Measurements from ENCODE around the gene CMTM4.

The CMTM4 gene

DNA sequence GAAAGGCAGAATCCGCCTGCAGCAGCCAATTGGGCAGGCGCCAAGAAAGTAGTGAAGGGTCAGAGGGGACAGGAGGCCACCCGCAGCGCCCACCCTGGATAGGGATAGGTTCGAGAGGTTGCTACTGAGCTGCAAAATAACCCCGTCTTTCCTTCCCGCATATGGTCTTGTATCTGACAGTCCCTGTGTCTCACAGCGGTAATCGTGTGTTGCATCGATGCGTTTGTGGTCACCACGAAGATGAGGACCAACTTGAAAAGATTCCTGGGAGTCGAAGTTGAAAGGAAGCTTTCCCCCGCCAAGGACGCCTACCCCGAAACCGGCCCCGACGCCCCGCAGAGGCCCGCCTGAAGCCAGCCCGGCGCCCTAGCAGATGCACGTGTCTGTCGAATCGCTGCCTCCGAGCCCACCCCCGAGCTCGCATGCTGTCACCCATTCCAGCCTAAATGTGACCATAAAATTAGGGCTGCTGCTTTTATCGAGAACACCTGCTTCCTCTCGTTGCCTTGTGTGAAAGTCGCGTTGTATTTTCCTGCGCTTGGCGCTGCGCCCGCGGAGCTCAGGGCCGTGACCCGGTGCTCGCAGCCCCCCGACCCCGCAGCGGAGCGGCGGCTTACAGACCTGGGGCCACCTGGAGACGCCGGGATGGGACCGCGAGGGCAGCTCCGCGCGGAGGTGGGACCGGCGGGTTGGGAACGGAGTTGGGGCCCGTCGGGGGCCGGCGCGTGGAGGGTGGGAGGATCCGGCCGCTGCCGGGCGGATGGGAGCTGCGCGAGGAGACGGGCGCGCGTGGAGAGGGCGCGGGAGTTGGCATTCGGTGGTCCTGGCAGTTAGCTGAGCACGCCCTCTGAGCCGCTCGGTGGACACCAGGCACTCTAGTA lies 117.7 kb downstream of the CMTM4 start, which contains the start of gene CMTM2:
Gene CMTM2 (plus strand): TSS at position 813 of the 881 bp plus-strand sequence. CDS start 145 bp downstream, outside the sequence.
- peak within 1 kb of the TSS; percentile 81 for H3K27ac ChIP-seq
- no peak for DNase-seq (ENCODE audit: low spot score)
- ChIA-PET CTCF (interaction anchor here (0.6 kb wide), 2 partner anchors 30 to 159 kb away, joined by 3 read pairs; no protein-coding TSS in a partner anchor), POLR2A (ENCODE audit: low non-redundant PET) (no interaction called here)
- TF ChIP-seq, protein P1, sequence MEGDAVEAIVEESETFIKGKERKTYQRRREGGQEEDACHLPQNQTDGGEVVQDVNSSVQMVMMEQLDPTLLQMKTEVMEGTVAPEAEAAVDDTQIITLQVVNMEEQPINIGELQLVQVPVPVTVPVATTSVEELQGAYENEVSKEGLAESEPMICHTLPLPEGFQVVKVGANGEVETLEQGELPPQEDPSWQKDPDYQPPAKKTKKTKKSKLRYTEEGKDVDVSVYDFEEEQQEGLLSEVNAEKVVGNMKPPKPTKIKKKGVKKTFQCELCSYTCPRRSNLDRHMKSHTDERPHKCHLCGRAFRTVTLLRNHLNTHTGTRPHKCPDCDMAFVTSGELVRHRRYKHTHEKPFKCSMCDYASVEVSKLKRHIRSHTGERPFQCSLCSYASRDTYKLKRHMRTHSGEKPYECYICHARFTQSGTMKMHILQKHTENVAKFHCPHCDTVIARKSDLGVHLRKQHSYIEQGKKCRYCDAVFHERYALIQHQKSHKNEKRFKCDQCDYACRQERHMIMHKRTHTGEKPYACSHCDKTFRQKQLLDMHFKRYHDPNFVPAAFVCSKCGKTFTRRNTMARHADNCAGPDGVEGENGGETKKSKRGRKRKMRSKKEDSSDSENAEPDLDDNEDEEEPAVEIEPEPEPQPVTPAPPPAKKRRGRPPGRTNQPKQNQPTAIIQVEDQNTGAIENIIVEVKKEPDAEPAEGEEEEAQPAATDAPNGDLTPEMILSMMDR (conservative IDR thresholded peaks at IDR 0.05; ENCODE audit: low read depth), result no peak

GRCh38 chr16:66576296-66576695 lies 120.2 kb downstream of the CMTM4 start:
- TF ChIP-seq, protein P1 (conservative IDR thresholded peaks at IDR 0.05; ENCODE audit: low read depth), result no peak
- no peak for DNase-seq (ENCODE audit: low spot score)
- H3K27ac ChIP-seq, result no peak overlapping the region
- ChIA-PET POLR2A (ENCODE audit: low non-redundant PET) (no interaction called here), CTCF (no interaction called here)

- no peak for DNase-seq (ENCODE audit: low spot score)
- TF ChIP-seq, protein P1 (conservative IDR thresholded peaks at IDR 0.05; ENCODE audit: low read depth), result no peak
- H3K27ac ChIP-seq, result no peak overlapping the region
- ChIA-PET POLR2A (ENCODE audit: low non-redundant PET) (no interaction called here), CTCF (no interaction called here)
Observed at GRCh38 chr16:66575060-66575459, 121.5 kb downstream of the CMTM4 start.

DNA sequence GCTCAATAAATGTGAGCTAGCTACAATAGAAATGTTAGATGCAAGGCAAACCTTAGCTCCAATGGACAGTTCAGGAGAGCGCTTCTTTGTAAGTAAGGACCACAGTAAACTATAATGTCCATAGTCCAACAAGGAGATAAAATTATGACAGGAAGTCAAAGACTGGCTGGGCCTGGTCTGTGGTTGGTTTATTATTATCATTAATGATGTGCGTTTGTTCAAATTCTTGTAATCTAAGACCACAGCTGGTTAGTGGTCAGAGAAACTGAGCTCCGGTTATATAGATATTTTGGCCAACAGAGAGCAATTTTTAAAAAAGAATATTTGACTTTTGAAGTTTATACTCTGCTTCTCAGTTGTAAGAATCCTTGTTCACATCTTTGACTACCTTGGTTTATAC lies 122.0 kb downstream of the CMTM4 start:
- POLR2A ChIA-PET (ENCODE audit: low non-redundant PET), result interaction anchor here (0.7 kb wide), 1 partner anchor 139 kb away, joined by 4 read pairs; no protein-coding TSS in a partner anchor
- no peak overlapping the region for H3K27ac ChIP-seq
- no peak for DNase-seq (ENCODE audit: low spot score)
- CTCF ChIA-PET, result no interaction called here
- TF ChIP-seq, protein P1 (conservative IDR thresholded peaks at IDR 0.05; ENCODE audit: low read depth), result no peak

- H3K27ac ChIP-seq, result no peak overlapping the region
- TF ChIP-seq, protein P1 (conservative IDR thresholded peaks at IDR 0.05; ENCODE audit: low read depth), result no peak
- DNase-seq (ENCODE audit: low spot score), result no peak
- CTCF ChIA-PET, result interaction anchor here (0.6 kb wide), 1 partner anchor 57 kb away, joined by 3 read pairs; no protein-coding TSS in a partner anchor
- POLR2A ChIA-PET (ENCODE audit: low non-redundant PET), result interaction anchor here (0.7 kb wide), 1 partner anchor 139 kb away, joined by 4 read pairs; no protein-coding TSS in a partner anchor
Observed at GRCh38 chr16:66574081-66574480, 122.5 kb downstream of the CMTM4 start.

GRCh38 chr16:66572356-66572755 lies 124.2 kb downstream of the CMTM4 start:
- H3K27ac ChIP-seq, result no peak overlapping the region
- POLR2A ChIA-PET (ENCODE audit: low non-redundant PET), result no interaction called here
- no peak for DNase-seq (ENCODE audit: low spot score)
- TF ChIP-seq, protein P1 (conservative IDR thresholded peaks at IDR 0.05; ENCODE audit: low read depth), result no peak
- CTCF ChIA-PET, result interaction anchor here (0.6 kb wide), 1 partner anchor 21 kb away, joined by 5 read pairs; no protein-coding TSS in a partner anchor

All from RWPE1 (cell line).